Testis (tissue), 2 donors: ENCODE data around the gene MZT2B.

Experiments used
- CTCF ChIP-seq, 3 experiments: fragments of 450-650 bp in 2 of 3; fragments of 200-600 bp in 1 of 3; sonication (generic) in 1 of 3; IDR thresholded peaks; one replicate each; pipeline ENCODE4 v1.5.1; 2016 to 2019; ENCODE audit warnings: antibody characterized with exemption in 3 of 3, mild to moderate bottlenecking in 2 of 3, moderate library complexity in 1 of 3
- POLR2A ChIP-seq: fragments of 450-650 bp; IDR thresholded peaks from one replicate; pipeline ENCODE4 v1.6.1; 2017; ENCODE audit warnings: antibody characterized with exemption, mild to moderate bottlenecking, moderate library complexity

- TF ChIP-seq POLR2A (no peak), CTCF (IDR thresholded peaks at IDR 0.05) (no peak)
These were observed 31.6 kb upstream of the MZT2B start for GRCh38 chr2:130150181-130151144.
